OCI-LY1 (cell line): ENCODE results near the gene TTC21A.
A peak's percentile ranks its signal among the peaks of the same experiment; 100 is the strongest.

Experiments used
- H2AFZ ChIP-seq: fragments of 200-600 bp; sonication (generic), shearing (Covaris generic); 2 replicates; pipeline ENCODE4 v1.6.0; 2014; ENCODE audit warnings: antibody characterized with exemption, mild to moderate bottlenecking, low read length
- H3F3A ChIP-seq: fragments of 200-600 bp; sonication (generic), shearing (Covaris generic); 2 replicates; pipeline ENCODE4 v1.6.0; 2014; ENCODE audit warnings: mild to moderate bottlenecking, antibody characterized with exemption, low read length, moderate library complexity; ENCODE audit not compliant: insufficient read depth
- H3K27ac ChIP-seq: fragments of 200-600 bp; sonication (generic); 2 replicates; pipeline ENCODE4 v1.5.1; 2014; ENCODE audit warnings: low read length, mixed run types, mild to moderate bottlenecking, low read depth; ENCODE audit not compliant: poor library complexity, severe bottlenecking
- H3K27me3 ChIP-seq: fragments of 200-600 bp; sonication (generic); 2 replicates; pipeline ENCODE4 v1.6.0; 2014; ENCODE audit warnings: antibody characterized with exemption, mild to moderate bottlenecking, low read length, moderate library complexity; ENCODE audit not compliant: insufficient read depth
- H3K36me3 ChIP-seq: fragments of 200-600 bp; sonication (generic); 2 replicates; pipeline ENCODE4 v1.6.1; 2014; ENCODE audit warnings: mild to moderate bottlenecking, antibody characterized with exemption, low read length, moderate library complexity, mixed read lengths; ENCODE audit not compliant: insufficient read depth
- H3K4me1 ChIP-seq: fragments of 200-600 bp; sonication (generic); 2 replicates; pipeline ENCODE4 v1.5.1; 2014; ENCODE audit warnings: mild to moderate bottlenecking, low read length, moderate library complexity; ENCODE audit not compliant: insufficient read depth, severe bottlenecking
- H3K4me2 ChIP-seq: fragments of 200-600 bp; sonication (generic), shearing (Covaris generic); 2 replicates; pipeline ENCODE4 v1.6.1; 2014; ENCODE audit warnings: low read length
- H3K4me3 ChIP-seq: fragments of 200-600 bp; sonication (generic); 2 replicates; pipeline ENCODE4 v1.5.1; 2014; ENCODE audit warnings: low read length, low read depth, mild to moderate bottlenecking, mixed read lengths; ENCODE audit not compliant: poor library complexity, severe bottlenecking
- H3K79me2 ChIP-seq: fragments of 200-600 bp; shearing (Covaris generic); 2 replicates; pipeline ENCODE4 v1.6.1; 2016; ENCODE audit warnings: mixed run types, low read length, mixed read lengths; ENCODE audit not compliant: insufficient read depth
- H3K9ac ChIP-seq: fragments of 200-600 bp; sonication (generic), shearing (Covaris generic); 2 replicates; pipeline ENCODE4 v1.6.1; 2014; ENCODE audit warnings: mild to moderate bottlenecking, low read length, mixed read lengths
- H3K9me2 ChIP-seq: fragments of 200-600 bp; sonication (generic), shearing (Covaris generic); 2 replicates; pipeline ENCODE4 v1.6.1; 2014; ENCODE audit warnings: low read depth, mild to moderate bottlenecking, low read length, mixed read lengths
- H3K9me3 ChIP-seq: fragments of 200-600 bp; shearing (Covaris generic); 2 replicates; pipeline ENCODE4 v1.6.1; 2014; ENCODE audit warnings: low read length, mixed read lengths
- H4K20me1 ChIP-seq: fragments of 200-600 bp; sonication (generic), shearing (Covaris generic); 2 replicates; pipeline ENCODE4 v1.6.0; 2016; ENCODE audit warnings: mild to moderate bottlenecking, low read length; ENCODE audit not compliant: insufficient read depth
- EZH2 ChIP-seq: fragments of 200-600 bp; sonication (generic), shearing (Covaris generic); IDR thresholded peaks from 2 replicates; pipeline ENCODE4 v1.8.0; 2017; ENCODE audit warnings: borderline replicate concordance, mixed run types, mild to moderate bottlenecking, antibody characterized with exemption, low read length, moderate library complexity, mixed read lengths
- TF ChIP-seq, protein P1 (sequence below): fragments of 200-600 bp; sonication (generic), shearing (Covaris generic); IDR thresholded peaks from 2 replicates; pipeline ENCODE4 v1.5.1; 2017; ENCODE audit warnings: mild to moderate bottlenecking, antibody characterized with exemption, low read length, moderate library complexity, mixed read lengths

The TTC21A gene

GRCh38 chr3:39146611-39147591 lies 39.4 kb downstream of the TTC21A start:
- H3K9me2 ChIP-seq: no peaks in the 10 kb centered on the region
- H3K9me3 ChIP-seq: no peaks in the 10 kb centered on the region
- no peaks in the 10 kb centered on the region for H4K20me1 ChIP-seq
- peaks cover 43% of the 10 kb centered on the region for H3K36me3 ChIP-seq
- H3K4me3 ChIP-seq: peak overlapping the region; percentile 55
- TF ChIP-seq, protein P1, sequence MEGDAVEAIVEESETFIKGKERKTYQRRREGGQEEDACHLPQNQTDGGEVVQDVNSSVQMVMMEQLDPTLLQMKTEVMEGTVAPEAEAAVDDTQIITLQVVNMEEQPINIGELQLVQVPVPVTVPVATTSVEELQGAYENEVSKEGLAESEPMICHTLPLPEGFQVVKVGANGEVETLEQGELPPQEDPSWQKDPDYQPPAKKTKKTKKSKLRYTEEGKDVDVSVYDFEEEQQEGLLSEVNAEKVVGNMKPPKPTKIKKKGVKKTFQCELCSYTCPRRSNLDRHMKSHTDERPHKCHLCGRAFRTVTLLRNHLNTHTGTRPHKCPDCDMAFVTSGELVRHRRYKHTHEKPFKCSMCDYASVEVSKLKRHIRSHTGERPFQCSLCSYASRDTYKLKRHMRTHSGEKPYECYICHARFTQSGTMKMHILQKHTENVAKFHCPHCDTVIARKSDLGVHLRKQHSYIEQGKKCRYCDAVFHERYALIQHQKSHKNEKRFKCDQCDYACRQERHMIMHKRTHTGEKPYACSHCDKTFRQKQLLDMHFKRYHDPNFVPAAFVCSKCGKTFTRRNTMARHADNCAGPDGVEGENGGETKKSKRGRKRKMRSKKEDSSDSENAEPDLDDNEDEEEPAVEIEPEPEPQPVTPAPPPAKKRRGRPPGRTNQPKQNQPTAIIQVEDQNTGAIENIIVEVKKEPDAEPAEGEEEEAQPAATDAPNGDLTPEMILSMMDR: no peak
- TF ChIP-seq EZH2: no peak
- no peaks in the 10 kb centered on the region for H3F3A ChIP-seq
- H3K4me2 ChIP-seq: peak overlapping the region; percentile 84
- H3K27me3 ChIP-seq: no peaks in the 10 kb centered on the region
- peak overlapping the region; percentile 67 for H3K9ac ChIP-seq
- H2AFZ ChIP-seq: no peak overlapping the region
- H3K27ac ChIP-seq: peak overlapping the region; percentile 94
- H3K4me1 ChIP-seq: peaks cover 71% of the 10 kb centered on the region
- H3K79me2 ChIP-seq: 0 out of 2 replicates have a peak, but pooled peaks cover 4% of the 10 kb centered on the region

GRCh38 chr3:39147711-39148434 lies 40.4 kb downstream of the TTC21A start:
- no peaks in the 10 kb centered on the region for H3F3A ChIP-seq

GRCh38 chr3:39148435-39149058 lies 41.1 kb downstream of the TTC21A start:
- TF ChIP-seq, protein P1: no peak
- TF ChIP-seq EZH2: no peak
- Histone ChIP-seq H2AFZ (no peak overlapping the region), H3K9ac (peak overlapping the region; percentile 67), H3K27ac (peak overlapping the region; percentile 94), H3F3A (no peaks in the 10 kb centered on the region), H3K27me3 (no peaks in the 10 kb centered on the region), H3K79me2 (0 out of 2 replicates have a peak, but pooled peaks cover 4% of the 10 kb centered on the region), H4K20me1 (no peaks in the 10 kb centered on the region), H3K9me3 (no peaks in the 10 kb centered on the region), H3K4me1 (peaks cover 69% of the 10 kb centered on the region), H3K4me3 (peak overlapping the region; percentile 55), H3K4me2 (peak overlapping the region; percentile 84), H3K9me2 (no peaks in the 10 kb centered on the region), H3K36me3 (peaks cover 27% of the 10 kb centered on the region)

More at GRCh38 chr3:39147711-39148434, 40.4 kb downstream of the TTC21A start:
- H3K27ac ChIP-seq: peak overlapping the region; percentile 94
- no peaks in the 10 kb centered on the region for H3K9me3 ChIP-seq
- peaks cover 69% of the 10 kb centered on the region for H3K4me1 ChIP-seq
- H3K4me2 ChIP-seq: peak overlapping the region; percentile 84
- H3K36me3 ChIP-seq: peaks cover 33% of the 10 kb centered on the region
- H2AFZ ChIP-seq: no peak overlapping the region
- H3K9ac ChIP-seq: peak overlapping the region; percentile 67
- no peaks in the 10 kb centered on the region for H3K27me3 ChIP-seq
- no peaks in the 10 kb centered on the region for H3K9me2 ChIP-seq
- H4K20me1 ChIP-seq: no peaks in the 10 kb centered on the region
- TF ChIP-seq, protein P1: no peak
- no peak for TF ChIP-seq EZH2
- H3K4me3 ChIP-seq: peak overlapping the region; percentile 55
- 0 out of 2 replicates have a peak, but pooled peaks cover 4% of the 10 kb centered on the region for H3K79me2 ChIP-seq
